Omental fat pad (tissue), 4 donors: ENCODE measurements around the gene SLC35A2. TPM values are rescaled to one million over a fixed set of nuclear protein-coding genes. Genes with fewer than 3 reads are reported as not detected.

Experiments
- ATAC-seq: fragments of 150-250 bp; one replicate; pipeline ENCODE4 v1.9.1; 2016; ENCODE audit warnings: mild to moderate bottlenecking, moderate library complexity; ENCODE audit not compliant: low FRiP score
- DNase-seq: peaks from one replicate; pipeline ENCODE4 v3.0.0-alpha.2; 2019; ENCODE audit warnings: low spot score
- total RNA-seq, 4 donors: library from RNA; depleted of rRNA; stranded (reverse); fragments of >200 nt; gene quantifications; one replicate each; pipeline ENCODE4 v1.1.0, GENCODE V29; 2016
- TF ChIP-seq, protein P1 (sequence below), 3 donors: fragments of 450-650 bp; IDR thresholded peaks; one replicate each; pipeline ENCODE4 v1.5.1; 2016 to 2017; ENCODE audit warnings: antibody characterized with exemption in 3 of 3, mild to moderate bottlenecking in 3 of 3, moderate library complexity in 2 of 3

SLC35A2 gene
- total RNA-seq, 4 donors from 2014 or later, result 10.2 to 22.0 (median 17.2) TPM

DNA sequence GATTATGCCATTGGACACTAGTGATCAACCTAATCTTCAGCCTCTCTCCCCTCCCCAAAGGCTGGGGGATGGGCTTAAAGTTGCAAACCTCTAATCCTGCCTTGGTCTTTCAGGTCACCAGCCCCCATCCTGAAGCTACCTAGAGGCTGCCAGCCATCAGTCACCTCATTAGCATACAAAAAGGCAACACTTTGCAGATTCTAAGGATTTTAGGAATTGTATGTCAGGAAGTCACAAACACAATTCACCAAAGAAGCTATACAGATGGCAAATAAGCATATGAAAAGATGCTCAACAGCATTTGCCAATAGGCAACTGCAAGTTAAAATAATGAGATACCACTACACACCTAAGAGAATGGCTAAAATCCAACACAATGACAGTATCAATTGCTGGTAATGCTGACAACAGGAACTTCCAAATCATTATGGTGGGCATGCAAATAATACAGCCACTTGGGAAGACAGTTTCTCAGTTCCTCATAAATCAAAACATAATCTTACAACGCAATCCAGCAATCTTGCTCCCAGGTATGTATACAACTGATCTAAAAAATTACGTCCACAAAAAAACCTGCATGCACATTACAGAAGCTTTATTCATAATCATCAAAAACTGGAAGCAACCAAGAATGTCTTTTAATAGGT is 16.4 kb upstream of the SLC35A2 start:
- ATAC-seq (no peak), DNase-seq (no peak)
- TF ChIP-seq, protein P1, sequence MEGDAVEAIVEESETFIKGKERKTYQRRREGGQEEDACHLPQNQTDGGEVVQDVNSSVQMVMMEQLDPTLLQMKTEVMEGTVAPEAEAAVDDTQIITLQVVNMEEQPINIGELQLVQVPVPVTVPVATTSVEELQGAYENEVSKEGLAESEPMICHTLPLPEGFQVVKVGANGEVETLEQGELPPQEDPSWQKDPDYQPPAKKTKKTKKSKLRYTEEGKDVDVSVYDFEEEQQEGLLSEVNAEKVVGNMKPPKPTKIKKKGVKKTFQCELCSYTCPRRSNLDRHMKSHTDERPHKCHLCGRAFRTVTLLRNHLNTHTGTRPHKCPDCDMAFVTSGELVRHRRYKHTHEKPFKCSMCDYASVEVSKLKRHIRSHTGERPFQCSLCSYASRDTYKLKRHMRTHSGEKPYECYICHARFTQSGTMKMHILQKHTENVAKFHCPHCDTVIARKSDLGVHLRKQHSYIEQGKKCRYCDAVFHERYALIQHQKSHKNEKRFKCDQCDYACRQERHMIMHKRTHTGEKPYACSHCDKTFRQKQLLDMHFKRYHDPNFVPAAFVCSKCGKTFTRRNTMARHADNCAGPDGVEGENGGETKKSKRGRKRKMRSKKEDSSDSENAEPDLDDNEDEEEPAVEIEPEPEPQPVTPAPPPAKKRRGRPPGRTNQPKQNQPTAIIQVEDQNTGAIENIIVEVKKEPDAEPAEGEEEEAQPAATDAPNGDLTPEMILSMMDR (IDR thresholded peaks at IDR 0.05), result no peak

DNA sequence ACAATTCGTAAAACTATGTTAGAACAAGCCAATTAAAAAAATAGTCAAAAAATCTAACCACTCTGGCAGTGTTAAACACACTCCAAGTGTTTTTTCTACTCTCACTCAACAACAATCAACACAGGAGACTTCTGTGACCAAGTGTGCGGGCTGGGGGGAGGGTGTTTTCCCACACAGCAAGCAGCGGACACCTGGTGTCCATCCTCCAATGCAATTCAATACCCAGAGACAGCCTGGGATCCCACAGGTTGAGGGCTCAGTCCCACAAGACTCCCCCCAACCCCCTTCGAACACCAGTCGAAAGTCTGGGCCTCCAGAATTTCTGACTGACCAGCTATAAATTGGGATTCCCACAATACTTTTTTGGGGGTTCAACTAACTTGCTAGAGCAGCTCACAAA is 15.7 kb upstream of the SLC35A2 start:
- no peak for DNase-seq

DNA sequence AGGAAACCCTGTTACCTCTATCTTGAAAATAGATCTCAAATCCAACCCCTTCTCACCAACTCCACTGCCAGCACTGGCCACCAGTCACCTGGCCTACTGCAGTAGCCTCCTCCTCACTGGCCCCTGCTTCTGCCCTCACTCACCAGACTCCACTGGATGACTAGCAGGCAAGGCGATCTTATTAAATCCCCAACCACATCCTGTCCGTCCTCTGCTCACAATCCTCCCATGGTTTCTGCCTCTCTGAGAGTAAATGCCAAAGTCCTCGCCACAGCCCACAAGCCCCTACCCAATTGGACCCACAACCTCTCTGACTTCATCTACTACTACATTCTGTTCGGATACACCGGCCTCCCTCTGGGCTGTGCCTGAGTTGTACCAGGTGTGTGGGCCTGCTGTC is 12.8 kb upstream of the SLC35A2 start:
- TF ChIP-seq, protein P1 (IDR thresholded peaks at IDR 0.05), result no peak
- DNase-seq, result no peak

More for the DNA sequence above, 15.7 kb upstream of the SLC35A2 start:
- TF ChIP-seq, protein P1 (IDR thresholded peaks at IDR 0.05), result no peak
- no peak for ATAC-seq

DNA sequence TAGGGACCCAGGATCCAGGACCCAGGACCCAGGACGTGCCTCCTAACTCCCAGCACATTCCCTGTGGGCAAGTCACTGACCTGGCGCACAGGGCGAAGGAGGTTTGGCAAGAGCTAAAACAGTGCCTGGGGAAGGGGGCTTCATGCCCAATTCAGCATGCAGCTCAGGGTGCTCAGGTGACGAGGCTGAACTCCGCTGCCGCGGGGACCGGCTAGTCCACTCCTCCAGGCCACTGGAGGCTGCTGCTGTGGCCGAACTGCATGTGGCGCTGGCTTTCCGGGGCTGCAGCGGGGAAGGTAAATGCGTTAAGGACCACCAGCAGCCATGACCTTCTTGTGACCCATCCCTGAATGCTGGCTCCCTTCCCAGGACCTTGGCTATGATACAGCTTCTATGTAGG is 12.3 kb upstream of the SLC35A2 start:
- TF ChIP-seq, protein P1 (IDR thresholded peaks at IDR 0.05), result no peak
- DNase-seq (no peak), ATAC-seq (no peak)

More for the DNA sequence above, 12.8 kb upstream of the SLC35A2 start:
- ATAC-seq, result no peak

DNA sequence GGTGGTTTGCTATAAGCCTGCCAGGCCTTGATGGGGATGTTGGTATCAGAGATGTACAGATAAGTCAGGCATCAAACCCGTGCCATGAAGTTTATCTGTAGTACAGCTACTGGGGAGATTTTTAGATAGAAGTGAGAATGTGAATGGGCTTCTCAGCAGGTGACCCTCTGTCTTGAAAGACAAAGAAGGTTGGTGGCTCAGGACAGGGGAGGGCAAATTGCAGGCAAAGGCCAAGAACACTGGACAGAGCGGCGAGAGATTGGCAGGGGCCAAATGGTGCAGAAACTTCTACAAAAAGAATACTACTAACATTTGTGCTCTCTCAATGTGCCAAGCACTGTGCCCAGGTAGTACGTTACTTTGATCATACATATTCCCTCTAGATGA is 9.3 kb upstream of the SLC35A2 start:
- TF ChIP-seq, protein P1 (IDR thresholded peaks at IDR 0.05), result no peak
- ATAC-seq, result no peak

DNA sequence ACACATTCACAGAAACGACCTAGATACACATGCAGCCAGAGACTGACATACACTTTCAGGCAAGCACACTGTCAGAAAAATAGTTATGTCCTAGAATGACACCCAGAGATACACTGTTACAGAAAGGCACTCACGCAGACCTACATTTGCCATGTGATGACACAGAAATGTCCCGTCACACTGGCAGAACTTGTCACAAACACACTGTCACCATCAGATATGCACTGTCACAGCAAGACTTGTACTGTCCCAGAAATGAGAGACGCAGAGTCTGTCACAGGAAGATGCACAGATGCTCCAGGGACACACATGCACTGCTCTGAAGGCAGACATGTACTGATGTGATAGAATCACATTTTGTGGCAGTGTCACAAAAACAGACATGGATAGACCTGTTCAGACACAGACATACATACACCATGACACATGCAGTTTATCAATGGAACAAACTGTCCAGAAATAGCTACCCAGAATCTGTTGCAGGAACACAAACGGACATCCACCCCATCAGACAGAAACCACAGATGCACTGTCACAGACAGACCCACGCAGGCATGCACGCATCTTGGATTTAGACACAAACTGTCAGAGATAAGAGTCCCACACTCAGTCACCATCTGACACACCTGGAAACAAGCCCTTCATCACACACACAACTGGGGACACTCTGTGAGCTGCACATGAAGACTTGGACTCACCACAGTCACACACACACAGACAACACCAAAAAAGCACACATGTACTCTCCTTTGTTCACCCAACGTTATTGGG is 8.7 kb upstream of the SLC35A2 start:
- DNase-seq, result no peak
- ATAC-seq, result no peak
- TF ChIP-seq, protein P1 (IDR thresholded peaks at IDR 0.05), result no peak

More for the DNA sequence above, 9.3 kb upstream of the SLC35A2 start:
- no peak for DNase-seq
